Glomerular visceral epithelial cell (primary cell): ENCODE data around the gene ADCY4.
A peak's percentile ranks its signal among the peaks of the same experiment; 100 is the strongest.
"Not testable (repeated sequence)": the region's sequence is repeated elsewhere in the genome, so short reads cannot be mapped to it uniquely, and the experiment has no call there.

Source experiments
- DNase-seq: peaks from one replicate; pipeline ENCODE4 v3.0.0-alpha.2; 2016; ENCODE audit errors: extremely low spot score

ADCY4 gene

GRCh38 chr14:24366721-24367513 is 32.0 kb upstream of the ADCY4 start:
- DNase-seq = peak; percentile 54

DNA sequence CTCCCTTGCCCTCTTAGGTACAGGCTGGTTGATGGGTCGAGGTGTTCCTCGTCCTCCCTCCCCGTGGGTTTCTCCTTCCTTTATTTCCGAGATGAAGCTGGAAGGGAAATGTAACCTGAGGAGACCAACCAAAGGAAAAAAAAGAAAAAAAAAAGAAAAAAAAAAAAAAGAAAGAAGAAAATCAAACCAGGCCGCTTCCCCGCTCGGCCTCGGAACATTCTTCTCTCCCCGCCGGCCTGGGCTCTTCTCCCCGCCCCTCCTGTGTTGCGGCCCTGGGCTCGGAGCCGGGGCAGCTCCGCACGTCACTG is 31.5 kb upstream of the ADCY4 start:
- no peak for DNase-seq

GRCh38 chr14:24365600-24366412 is 30.9 kb upstream of the ADCY4 start:
- DNase-seq = peak; percentile 72

- DNase-seq = no peak
These were observed 30.0 kb upstream of the ADCY4 start for GRCh38 chr14:24364841-24365240.

DNA sequence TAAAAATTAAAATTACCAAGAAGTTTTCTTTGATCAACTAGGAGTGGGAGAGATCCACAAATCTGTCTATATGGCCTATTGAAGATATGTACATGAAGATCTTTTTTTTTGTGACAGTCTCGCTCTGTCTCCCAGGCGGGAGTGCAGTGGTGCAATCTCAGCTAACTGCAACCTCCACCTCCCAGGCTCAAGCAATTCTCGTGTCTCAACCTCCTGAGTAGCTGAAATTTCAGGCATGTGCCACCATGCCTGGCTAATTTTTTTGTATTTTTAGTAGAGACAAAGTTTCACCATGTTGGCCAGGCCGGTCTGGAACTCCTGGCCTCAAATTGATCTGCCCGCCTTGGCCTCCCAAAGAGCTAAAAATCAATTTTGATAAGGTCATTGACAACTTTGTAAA is 28.5 kb upstream of the ADCY4 start:
- DNase-seq = no peak

GRCh38 chr14:24362241-24362960 is 27.5 kb upstream of the ADCY4 start:
- no peak for DNase-seq

DNA sequence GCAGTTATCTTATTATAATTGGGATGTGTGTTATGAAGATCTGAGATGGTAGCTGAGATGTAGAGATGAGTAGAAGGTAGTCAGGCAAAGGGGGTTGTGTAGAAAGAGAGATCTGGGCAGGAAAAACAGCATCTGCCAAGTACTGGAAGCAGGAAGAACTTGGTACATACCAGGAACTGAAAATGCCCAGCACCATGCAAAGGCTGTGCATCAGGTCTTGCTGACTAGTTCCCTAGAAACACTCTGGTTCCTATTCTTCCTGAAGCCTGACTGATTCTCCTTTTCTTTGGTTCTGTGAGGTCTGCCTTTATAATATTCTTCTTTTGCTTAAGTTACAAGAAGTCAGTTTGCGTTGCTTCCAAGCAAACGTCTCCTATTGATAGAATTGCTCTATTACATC is 26.5 kb upstream of the ADCY4 start:
- DNase-seq = no peak

DNA sequence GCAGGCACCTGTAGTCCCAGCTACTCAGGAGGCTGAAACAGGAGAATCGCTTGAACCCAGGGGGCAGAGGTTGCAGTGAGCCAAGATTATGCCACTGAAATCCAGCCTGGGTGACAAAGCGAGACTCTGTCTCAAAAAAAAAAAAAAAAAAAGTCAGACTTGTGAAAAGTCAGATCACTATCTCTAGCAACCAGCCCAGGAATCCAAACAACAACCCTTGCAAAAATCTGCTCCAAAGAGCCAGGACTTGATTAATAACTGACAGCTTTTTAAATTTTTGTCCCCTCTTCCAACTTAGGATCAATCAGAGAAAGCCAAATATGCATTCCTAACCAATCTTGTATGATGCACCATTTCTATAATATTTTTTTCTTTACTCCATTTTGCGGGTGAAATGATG is 25.4 kb upstream of the ADCY4 start:
- DNase-seq = no peak

- DNase-seq = no peak
These were observed 21.3 kb upstream of the ADCY4 start for GRCh38 chr14:24356208-24356607.

DNA sequence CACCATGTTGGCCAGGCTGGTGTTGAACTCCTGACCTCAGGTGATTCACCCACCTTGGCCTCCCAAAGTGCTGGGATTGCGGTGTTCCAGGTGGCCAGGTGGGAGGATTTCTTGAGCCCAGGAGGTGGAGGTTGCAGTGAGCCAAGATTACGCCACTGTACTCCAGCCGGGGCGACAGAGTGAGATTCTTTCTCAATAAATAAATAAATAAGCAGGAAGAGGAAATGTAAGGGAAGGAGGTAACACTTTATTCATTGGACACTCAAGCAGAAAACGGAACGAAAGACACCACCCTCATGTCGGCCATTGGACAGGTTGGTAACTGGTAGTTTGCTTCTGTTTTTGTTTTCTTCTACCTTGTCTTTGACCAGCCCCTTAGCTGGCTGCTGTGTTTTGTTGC is 20.1 kb upstream of the ADCY4 start:
- DNase-seq = no peak

DNA sequence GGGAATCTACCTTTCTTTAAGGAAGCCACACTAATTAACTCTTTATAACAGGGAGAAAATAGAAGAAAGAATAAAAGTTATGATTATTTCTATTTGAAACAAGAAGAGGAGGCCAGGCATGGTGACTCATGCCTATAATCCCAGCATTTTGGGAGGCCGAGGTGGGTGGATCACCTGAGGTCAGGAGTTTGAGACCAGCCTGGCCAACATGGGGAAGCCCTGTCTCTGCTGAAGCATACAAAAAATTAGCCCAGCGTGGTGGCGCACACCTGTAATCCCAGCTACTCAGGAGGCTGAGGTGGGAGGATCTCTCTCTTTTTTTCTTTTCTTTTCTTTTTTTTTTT is 19.6 kb upstream of the ADCY4 start:
- DNase-seq = not testable (repeated sequence)

DNA sequence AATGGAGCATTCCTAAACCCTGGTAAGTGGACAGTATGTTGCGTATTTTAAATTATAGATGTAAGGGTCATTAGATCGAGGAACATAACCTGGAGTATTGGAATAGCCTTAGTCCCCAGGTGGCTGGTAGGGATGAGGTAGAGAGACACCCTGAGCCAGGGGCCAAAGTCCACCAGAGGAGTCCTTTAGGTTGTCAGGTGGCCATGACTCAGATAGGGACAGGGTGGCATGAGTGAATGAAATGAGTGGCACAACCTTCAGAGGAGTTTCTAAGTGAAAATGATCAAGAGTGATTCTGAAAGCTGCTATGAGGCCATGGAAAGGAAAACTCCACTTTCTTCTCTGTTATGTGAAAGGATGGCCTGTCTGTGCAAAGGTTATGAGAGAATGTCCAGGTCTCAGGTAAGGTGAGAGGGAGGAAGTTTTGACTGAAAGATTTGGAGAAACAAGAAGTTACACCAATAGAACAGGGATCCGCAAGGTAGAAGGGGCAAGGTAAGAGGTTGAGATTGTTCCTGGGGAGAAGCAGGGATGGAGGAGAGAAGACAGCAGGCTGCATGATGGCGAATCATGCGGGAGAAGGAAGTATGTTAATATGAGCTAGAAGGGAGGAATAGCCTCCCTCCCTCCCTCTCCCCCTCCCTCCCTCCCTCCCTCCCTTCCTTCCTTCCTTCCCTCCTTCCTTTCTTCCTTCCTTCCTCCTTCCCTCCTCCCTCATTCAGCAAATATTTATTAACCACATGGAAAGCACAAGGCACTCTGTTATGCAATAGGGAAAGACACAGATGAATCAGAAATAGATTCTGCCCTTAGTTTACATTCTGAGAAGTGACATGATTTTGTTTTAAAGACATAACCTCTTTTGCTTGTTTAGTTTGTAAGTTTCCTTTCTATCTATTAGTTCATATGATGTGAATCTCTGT is 18.9 kb upstream of the ADCY4 start:
- DNase-seq = no peak

DNA sequence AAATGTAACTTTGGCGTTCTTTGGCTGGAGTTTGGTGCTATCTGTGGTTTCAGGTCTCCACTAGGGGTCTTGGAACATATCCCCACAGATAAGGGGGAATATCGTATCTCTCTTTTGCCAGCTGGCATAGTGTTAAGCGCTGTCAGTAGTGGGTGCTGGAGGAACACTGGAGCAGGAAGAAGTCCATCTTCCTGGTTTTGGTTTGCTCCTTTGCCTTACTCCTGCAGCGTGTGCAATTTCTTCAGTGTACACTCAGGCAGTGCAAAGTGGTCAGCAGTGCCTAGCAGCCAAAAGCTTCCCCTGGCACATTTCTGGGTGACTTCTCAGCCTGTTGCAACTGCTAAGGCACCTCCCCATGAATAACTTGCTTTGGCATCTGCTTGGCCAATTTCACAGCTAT is 16.6 kb upstream of the ADCY4 start:
- DNase-seq = no peak

- no peak for DNase-seq
These were observed 14.9 kb upstream of the ADCY4 start for GRCh38 chr14:24349742-24350141.

DNA sequence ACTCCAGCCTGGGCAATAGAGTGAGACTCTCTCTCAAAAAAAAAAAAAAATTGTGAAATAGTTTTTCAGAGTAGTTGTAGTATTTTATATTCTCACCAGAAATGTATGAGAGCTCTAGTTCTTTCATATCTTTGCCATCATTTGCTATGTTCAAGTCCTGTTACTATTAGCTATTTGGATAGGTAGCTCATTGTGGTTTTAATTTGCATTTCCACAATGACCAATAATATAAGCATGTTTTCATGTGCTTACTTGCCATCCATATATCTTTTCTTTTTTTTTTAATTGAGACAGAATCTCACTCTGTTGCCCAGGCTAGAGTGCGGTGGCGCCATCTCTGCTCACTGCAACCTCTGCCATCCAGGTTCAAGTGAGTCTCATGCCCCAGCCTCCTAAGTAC is 13.3 kb upstream of the ADCY4 start:
- no peak for DNase-seq

GRCh38 chr14:24347134-24347533 is 12.3 kb upstream of the ADCY4 start:
- no peak for DNase-seq

- DNase-seq = no peak
These were observed 9.2 kb upstream of the ADCY4 start for GRCh38 chr14:24343795-24344660.

DNA sequence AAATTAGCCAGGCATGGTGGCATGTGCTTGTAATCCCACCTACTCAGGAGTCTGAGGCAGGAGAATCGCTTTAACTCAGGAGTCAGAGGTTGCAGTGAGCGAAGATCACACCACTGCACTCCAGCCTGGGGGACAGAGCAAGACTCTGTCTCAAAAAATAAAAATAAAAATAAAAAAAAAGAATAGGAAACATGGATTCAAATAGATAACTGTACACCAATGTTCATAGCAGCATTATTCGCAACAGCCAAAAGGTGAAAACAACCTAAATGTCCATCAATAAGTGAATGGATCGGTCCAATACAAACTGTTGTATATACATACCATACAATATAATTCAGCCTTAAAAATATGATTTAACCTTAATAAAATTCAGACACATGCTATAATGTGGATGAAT is 8.0 kb upstream of the ADCY4 start:
- DNase-seq = no peak

- no peak for DNase-seq
These were observed 5.7 kb upstream of the ADCY4 start for GRCh38 chr14:24340606-24341005.

GRCh38 chr14:24339284-24340151 is 4.6 kb upstream of the ADCY4 start, which contains the start of gene RIPK3:
Gene RIPK3, minus strand, starts transcription at chr14:24339991. Its CDS starts 165 bp downstream, at chr14:24339826.
- DNase-seq = no peak
